CD4-positive, CD25-positive, alpha-beta regulatory T cell (primary cell): Measurements from ENCODE around the gene MMP15. TPM values are rescaled to one million over a fixed set of nuclear protein-coding genes. Genes with fewer than 3 reads are reported as not detected.
"Not testable (repeated sequence)": the region's sequence is repeated elsewhere in the genome, so short reads cannot be mapped to it uniquely, and the experiment has no call there.

Experiments
- ATAC-seq, 2 donors: fragments of 150-1000 bp; cut with Tn5 transposase; one replicate each; pipeline ENCODE4 v1.10.0; 2021; ENCODE audit warnings: low read depth in 2 of 2, moderate number of reproducible peaks in 2 of 2, moderate library complexity in 1 of 2
- DNase-seq, 3 donors: peaks; one replicate each; pipeline versions ENCODE4 v3.0.0 to v3.0.0-alpha.2; 2012 to 2022; ENCODE audit warnings: mixed read lengths in 1 of 3
- H3K27ac ChIP-seq: one replicate; pipeline ENCODE4 v1.7.0; 2013; ENCODE audit warnings: mild to moderate bottlenecking, low read length; ENCODE audit not compliant: insufficient read depth, poor library complexity, severe bottlenecking
- H3K27me3 ChIP-seq: one replicate; pipeline ENCODE4 v1.7.0; 2013; ENCODE audit warnings: low read length; ENCODE audit not compliant: control insufficient read depth, insufficient read depth
- H3K36me3 ChIP-seq: one replicate; pipeline ENCODE4 v1.7.0; 2013; ENCODE audit warnings: mild to moderate bottlenecking, low read length, moderate library complexity; ENCODE audit not compliant: control insufficient read depth, insufficient read depth
- H3K4me1 ChIP-seq: 2 replicates; pipeline ENCODE4 v1.7.0; 2013; ENCODE audit warnings: mild to moderate bottlenecking, low read length; ENCODE audit not compliant: insufficient read depth, control insufficient read depth, poor library complexity, severe bottlenecking
- H3K4me3 ChIP-seq: one replicate; pipeline ENCODE4 v1.7.0; 2013; ENCODE audit warnings: low read depth, mild to moderate bottlenecking, low read length, moderate library complexity
- H3K9me3 ChIP-seq, 2 experiments: 1 replicate in 1 of 2; 2 replicates in 1 of 2; pipeline ENCODE4 v1.7.0; 2013; ENCODE audit warnings: low read length in 2 of 2, mild to moderate bottlenecking in 1 of 2, moderate library complexity in 1 of 2; ENCODE audit not compliant: control insufficient read depth in 2 of 2
- H3K27ac Mint-ChIP-seq, 3 donors: one replicate each; pipeline ENCODE4 v1.8.0; 2020 to 2022; ENCODE audit warnings: mild to moderate bottlenecking in 3 of 3, mixed read lengths in 3 of 3, moderate library complexity in 2 of 3
- H3K27me3 Mint-ChIP-seq: one replicate; pipeline ENCODE4 v1.8.0; 2022; ENCODE audit warnings: mild to moderate bottlenecking, mixed read lengths
- H3K36me3 Mint-ChIP-seq: one replicate; pipeline ENCODE4 v1.8.0; 2020; ENCODE audit warnings: mixed read lengths
- H3K4me1 Mint-ChIP-seq, 4 donors: one replicate each; pipeline ENCODE4 v1.8.0; 2020 to 2022; ENCODE audit warnings: mixed read lengths in 4 of 4, mild to moderate bottlenecking in 1 of 4
- H3K4me3 Mint-ChIP-seq, 4 donors: one replicate each; pipeline ENCODE4 v1.8.0; 2020 to 2022; ENCODE audit warnings: mild to moderate bottlenecking in 4 of 4, mixed read lengths in 4 of 4, moderate library complexity in 3 of 4
- H3K9me3 Mint-ChIP-seq, 7 donors: one replicate each; pipeline ENCODE4 v1.8.0; 2020 to 2022; ENCODE audit warnings: mixed read lengths in 7 of 7, mild to moderate bottlenecking in 3 of 7, moderate library complexity in 2 of 7
- polyA plus RNA-seq, 4 donors: library from polyadenylated mRNA; unstranded; fragments of 300-500 nt; fragmentation: Illumina TruSeq; gene quantifications; one replicate each; pipeline ENCODE4 v1.2.3, GENCODE V29; 2021
- total RNA-seq: library from RNA; stranded (reverse); gene quantifications from one replicate; pipeline ENCODE4 v1.2.3, GENCODE V29; 2022

MMP15 gene
- total and polyA plus RNA-seq, 5 donors from 2014 or later, result 0.03 to 0.27 (median 0.11) TPM; not detected in 2

GRCh38 chr16:58001781-58002415, 23.7 kb upstream of the MMP15 start:
- H3K4me3 Mint-ChIP-seq, result peak overlapping the region; percentile 91 to 95 (median 94)
- Histone ChIP-seq H3K9me3 (no peaks in the 10 kb centered on the region), H3K4me3 (peak overlapping the region; percentile 65), H3K36me3 (peaks cover 18% of the 10 kb centered on the region), H3K27ac (peak overlapping the region; percentile 85), H3K27me3 (no peaks in the 10 kb centered on the region), H3K4me1 (peaks cover 46% of the 10 kb centered on the region)
- peaks cover 21 to 73% (median 38%) of the 10 kb centered on the region in 4 donors for H3K4me1 Mint-ChIP-seq
- DNase-seq (no peak), ATAC-seq (no peak)
- no peaks in the 10 kb centered on the region for H3K27me3 Mint-ChIP-seq
- H3K27ac Mint-ChIP-seq, result peak overlapping the region in 2 of 3 donors; percentile 88 to 93
- peaks cover 14% of the 10 kb centered on the region for H3K36me3 Mint-ChIP-seq
- H3K9me3 Mint-ChIP-seq, result no peaks in the 10 kb centered on the region

- peak overlapping the region in 1 of 3 donors; percentile 54 for H3K27ac Mint-ChIP-seq
- peak overlapping the region in 3 of 4 donors; percentile 74 to 94 (median 93) for H3K4me3 Mint-ChIP-seq
- DNase-seq (no peak), ATAC-seq (no peak)
- H3K9me3 ChIP-seq, result no peaks in the 10 kb centered on the region
- no peak overlapping the region for H3K4me3 ChIP-seq
- H3K4me1 ChIP-seq, result peaks cover 41% of the 10 kb centered on the region
- H3K9me3 Mint-ChIP-seq, result no peaks in the 10 kb centered on the region
- peaks cover 21 to 70% (median 37%) of the 10 kb centered on the region in 4 donors for H3K4me1 Mint-ChIP-seq
- no peaks in the 10 kb centered on the region for H3K27me3 Mint-ChIP-seq
- H3K27ac ChIP-seq, result no peak overlapping the region
- H3K36me3 Mint-ChIP-seq, result peaks cover 17% of the 10 kb centered on the region
- peaks cover 13% of the 10 kb centered on the region for H3K36me3 ChIP-seq
- no peaks in the 10 kb centered on the region for H3K27me3 ChIP-seq
Measured at GRCh38 chr16:58002416-58002800, 23.1 kb upstream of the MMP15 start.

GRCh38 chr16:58002936-58003335, 22.6 kb upstream of the MMP15 start:
- H3K4me1 Mint-ChIP-seq, result peaks cover 21 to 65% (median 34%) of the 10 kb centered on the region in 4 donors
- ATAC-seq (no peak), DNase-seq (no peak)
- peaks cover 17% of the 10 kb centered on the region for H3K36me3 Mint-ChIP-seq
- H3K27me3 Mint-ChIP-seq, result no peaks in the 10 kb centered on the region
- Histone ChIP-seq H3K27ac (no peak overlapping the region), H3K4me3 (no peak overlapping the region), H3K27me3 (no peaks in the 10 kb centered on the region), H3K4me1 (peaks cover 36% of the 10 kb centered on the region), H3K9me3 (no peaks in the 10 kb centered on the region), H3K36me3 (peaks cover 9% of the 10 kb centered on the region)
- H3K4me3 Mint-ChIP-seq, result peak overlapping the region; percentile 24 to 93 (median 55)
- H3K9me3 Mint-ChIP-seq, result no peaks in the 10 kb centered on the region
- H3K27ac Mint-ChIP-seq, result peak overlapping the region in 1 of 3 donors; percentile 54

- not testable (repeated sequence) for H3K27me3 Mint-ChIP-seq, H3K27me3 ChIP-seq, H3K9me3 Mint-ChIP-seq, ATAC-seq, H3K27ac ChIP-seq, H3K4me3 ChIP-seq, H3K4me3 Mint-ChIP-seq, DNase-seq, H3K9me3 ChIP-seq
- Mint-ChIP-seq H3K4me1 (peaks cover 16 to 47% (median 20%) of the 10 kb centered on the region in 4 donors), H3K27ac (peak overlapping the region in 1 of 3 donors; percentile 45), H3K36me3 (peaks cover 17% of the 10 kb centered on the region)
- peaks cover 18% of the 10 kb centered on the region for H3K4me1 ChIP-seq
- H3K36me3 ChIP-seq, result peaks cover 16% of the 10 kb centered on the region
Measured at GRCh38 chr16:58004736-58005135, 20.8 kb upstream of the MMP15 start.

GRCh38 chr16:58009856-58010416, 15.6 kb upstream of the MMP15 start:
- H3K9me3 Mint-ChIP-seq, result no peaks in the 10 kb centered on the region
- DNase-seq (no peak), ATAC-seq (no peak)
- peaks cover 21% of the 10 kb centered on the region for H3K36me3 Mint-ChIP-seq
- H3K4me1 Mint-ChIP-seq, result peaks cover 0 to 9% (median 5%) of the 10 kb centered on the region in 4 donors
- Histone ChIP-seq H3K27me3 (no peaks in the 10 kb centered on the region), H3K9me3 (no peaks in the 10 kb centered on the region), H3K27ac (no peak overlapping the region), H3K4me3 (no peak overlapping the region), H3K36me3 (peaks cover 43% of the 10 kb centered on the region), H3K4me1 (no peaks in the 10 kb centered on the region)
- peak overlapping the region in 2 of 3 donors; percentile 62 for H3K27ac Mint-ChIP-seq
- no peaks in the 10 kb centered on the region for H3K27me3 Mint-ChIP-seq
- peak overlapping the region in 1 of 4 donors; percentile 59 for H3K4me3 Mint-ChIP-seq

- no peak overlapping the region for H3K4me3 Mint-ChIP-seq
- no peak overlapping the region for H3K27ac Mint-ChIP-seq
- Histone ChIP-seq H3K27ac (no peak overlapping the region), H3K9me3 (no peaks in the 10 kb centered on the region), H3K4me3 (no peak overlapping the region), H3K4me1 (no peaks in the 10 kb centered on the region), H3K36me3 (peaks cover 48% of the 10 kb centered on the region), H3K27me3 (no peaks in the 10 kb centered on the region)
- DNase-seq (no peak), ATAC-seq (no peak)
- H3K9me3 Mint-ChIP-seq, result no peaks in the 10 kb centered on the region
- no peaks in the 10 kb centered on the region for H3K27me3 Mint-ChIP-seq
- H3K36me3 Mint-ChIP-seq, result peaks cover 21% of the 10 kb centered on the region
- peaks cover 0 to 5% (median 1%) of the 10 kb centered on the region in 4 donors for H3K4me1 Mint-ChIP-seq
Measured at GRCh38 chr16:58010886-58011285, 14.7 kb upstream of the MMP15 start.

GRCh38 chr16:58011652-58012051, 13.9 kb upstream of the MMP15 start:
- H3K4me3 ChIP-seq, result no peak overlapping the region

GRCh38 chr16:58012481-58012880, 13.1 kb upstream of the MMP15 start:
- Mint-ChIP-seq H3K9me3 (no peaks in the 10 kb centered on the region), H3K4me1 (no peaks in the 10 kb centered on the region), H3K4me3 (no peak overlapping the region), H3K27ac (no peak overlapping the region), H3K36me3 (peaks cover 13% of the 10 kb centered on the region), H3K27me3 (no peaks in the 10 kb centered on the region)
- Histone ChIP-seq H3K27me3 (no peaks in the 10 kb centered on the region), H3K9me3 (no peaks in the 10 kb centered on the region), H3K36me3 (peaks cover 51% of the 10 kb centered on the region), H3K27ac (no peak overlapping the region), H3K4me1 (no peaks in the 10 kb centered on the region), H3K4me3 (no peak overlapping the region)
- ATAC-seq (no peak), DNase-seq (no peak)

More at GRCh38 chr16:58011652-58012051, 13.9 kb upstream of the MMP15 start:
- DNase-seq (no peak), ATAC-seq (no peak)
- Histone ChIP-seq H3K9me3 (no peaks in the 10 kb centered on the region), H3K4me1 (no peaks in the 10 kb centered on the region), H3K36me3 (peaks cover 46% of the 10 kb centered on the region), H3K27ac (no peak overlapping the region), H3K27me3 (no peaks in the 10 kb centered on the region)
- no peaks in the 10 kb centered on the region for H3K9me3 Mint-ChIP-seq
- H3K4me1 Mint-ChIP-seq, result peaks cover 0 to 4% (median 1%) of the 10 kb centered on the region in 4 donors
- peaks cover 19% of the 10 kb centered on the region for H3K36me3 Mint-ChIP-seq
- no peak overlapping the region for H3K27ac Mint-ChIP-seq
- H3K4me3 Mint-ChIP-seq, result no peak overlapping the region
- H3K27me3 Mint-ChIP-seq, result no peaks in the 10 kb centered on the region
